CD8-positive, alpha-beta memory T cell (primary cell): Measurements from ENCODE around the gene SNUPN. TPM values are rescaled to one million over a fixed set of nuclear protein-coding genes. Genes with fewer than 3 reads are reported as not detected.

Experiments
- CTCF ChIA-PET: fragments of 350-600 bp; sonication (Branson Sonifier 250); formaldehyde crosslinking; loops from one replicate; lab custom pipeline; 2021; ENCODE audit warnings: antibody characterized with exemption; lab: Charles Lee
- POLR2A ChIA-PET: fragments of 350-600 bp; sonication (Branson Sonifier 250); formaldehyde crosslinking; loops from one replicate; lab custom pipeline; 2021; ENCODE audit warnings: antibody characterized with exemption; lab: Charles Lee
- DNase-seq, 5 donors: peaks; one replicate each; pipeline versions ENCODE4 v3.0.0 to v3.0.0-alpha.2; 2020 to 2022; ENCODE audit warnings: mixed read lengths in 1 of 5
- H3K27ac ChIP-seq: one replicate; pipeline ENCODE4 v1.7.0; 2013; ENCODE audit warnings: low read depth, mild to moderate bottlenecking, low read length, moderate library complexity
- H3K27me3 ChIP-seq: 2 replicates; pipeline ENCODE4 v1.7.0; 2013; ENCODE audit warnings: low read length, mild to moderate bottlenecking; ENCODE audit not compliant: insufficient read depth, poor library complexity, severe bottlenecking
- H3K36me3 ChIP-seq: 2 replicates; pipeline ENCODE4 v1.7.0; 2013; ENCODE audit warnings: mild to moderate bottlenecking, low read length, moderate library complexity; ENCODE audit not compliant: insufficient read depth
- H3K4me1 ChIP-seq: 2 replicates; pipeline ENCODE4 v1.7.0; 2013; ENCODE audit warnings: mild to moderate bottlenecking, low read length, moderate library complexity; ENCODE audit not compliant: insufficient read depth
- H3K4me3 ChIP-seq: 2 replicates; pipeline ENCODE4 v1.7.0; 2013; ENCODE audit warnings: mild to moderate bottlenecking, low read length
- H3K9me3 ChIP-seq: 2 replicates; pipeline ENCODE4 v1.7.0; 2013; ENCODE audit warnings: mild to moderate bottlenecking, low read length
- H3K27ac Mint-ChIP-seq, 8 donors: one replicate each; pipeline ENCODE4 v1.8.0; 2020 to 2021; ENCODE audit warnings: mixed read lengths in 8 of 8, mild to moderate bottlenecking in 6 of 8, inconsistent platforms in 3 of 8, moderate library complexity in 3 of 8
- H3K27me3 Mint-ChIP-seq, 2 donors: one replicate each; pipeline ENCODE4 v1.8.0; 2020 to 2021; ENCODE audit warnings: mixed read lengths in 2 of 2, mild to moderate bottlenecking in 1 of 2, moderate library complexity in 1 of 2
- H3K36me3 Mint-ChIP-seq, 3 donors: one replicate each; pipeline ENCODE4 v1.8.0; 2020 to 2021; ENCODE audit warnings: mixed read lengths in 3 of 3, inconsistent platforms in 1 of 3, mild to moderate bottlenecking in 1 of 3
- H3K4me1 Mint-ChIP-seq, 3 donors: one replicate each; pipeline ENCODE4 v1.8.0; 2020 to 2021; ENCODE audit warnings: mixed read lengths in 3 of 3, inconsistent platforms in 1 of 3, mild to moderate bottlenecking in 1 of 3
- H3K4me3 Mint-ChIP-seq, 7 donors: one replicate each; pipeline ENCODE4 v1.8.0; 2020 to 2021; ENCODE audit warnings: mixed read lengths in 7 of 7, mild to moderate bottlenecking in 6 of 7, moderate library complexity in 4 of 7, inconsistent platforms in 2 of 7
- H3K9me3 Mint-ChIP-seq, 5 donors: one replicate each; pipeline ENCODE4 v1.8.0; 2020 to 2022; ENCODE audit warnings: mixed read lengths in 5 of 5, mild to moderate bottlenecking in 3 of 5, moderate library complexity in 2 of 5, inconsistent platforms in 1 of 5
- polyA plus RNA-seq: library from polyadenylated mRNA; unstranded; fragments of 300-500 nt; fragmentation: Illumina TruSeq; gene quantifications from one replicate; pipeline ENCODE4 v1.2.3, GENCODE V29; 2021
- total RNA-seq, 2 experiments: library from RNA; stranded (reverse); gene quantifications; one replicate each; pipeline ENCODE4 v1.2.3, GENCODE V29; 2021

SNUPN gene
- total and polyA plus RNA-seq, 3 experiments from 2014 or later, result 24.6 to 37.4 (median 26.9) TPM

DNA sequence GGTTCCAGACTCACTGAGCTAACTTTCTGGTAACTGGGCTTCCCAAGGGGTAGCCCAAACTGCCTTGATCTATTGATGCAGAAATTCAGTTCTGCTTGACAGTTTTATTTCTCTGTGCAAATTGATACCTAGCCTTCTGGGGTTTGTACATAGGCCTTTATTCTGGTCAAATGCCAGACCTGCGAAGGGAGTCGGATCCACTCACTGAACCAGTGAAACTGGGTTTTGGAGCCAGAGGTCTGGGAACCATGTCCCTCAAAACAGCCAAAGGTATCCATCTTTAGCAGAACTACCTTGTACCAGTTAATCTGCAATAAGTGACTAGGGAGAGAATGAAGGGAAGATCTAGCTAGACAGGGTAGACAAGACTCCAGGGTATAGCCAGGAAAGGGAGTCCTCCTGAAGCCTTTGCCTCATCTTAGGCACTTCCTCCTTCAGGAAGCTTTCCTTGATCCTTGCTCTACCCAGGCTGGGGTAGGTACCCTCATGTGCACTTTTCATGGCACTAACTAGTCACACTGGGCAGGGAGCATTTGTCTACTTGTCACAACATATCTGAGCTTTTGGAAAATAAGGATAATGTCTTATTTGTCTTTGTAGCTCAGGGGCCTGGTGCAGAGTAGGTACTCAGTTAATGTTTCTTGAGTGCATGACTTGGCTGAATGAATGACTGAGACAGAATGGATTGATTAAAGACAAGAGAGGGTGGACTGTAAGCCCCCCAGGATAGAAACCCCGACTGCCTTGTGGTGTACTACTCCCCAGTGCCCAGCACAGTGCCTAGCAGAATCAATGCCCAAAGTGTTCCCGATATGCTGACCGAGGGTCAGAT is 20.8 kb upstream of the SNUPN start:
- ChIA-PET POLR2A (interaction anchor here (0.7 to 2.4 kb wide), 6 partner anchors 8 to 278 kb away, joined by 3 to 19 read pairs (median 8); partner anchors contain the start of genes MAN2C1 and SIN3A), CTCF (interaction anchor here (1.0 to 3.1 kb wide), 5 partner anchors 38 to 278 kb away, joined by 3 to 22 read pairs (median 4); partner anchors contain the start of gene MAN2C1)
- no peaks in the 10 kb centered on the region for H3K9me3 ChIP-seq
- peaks cover 12% of the 10 kb centered on the region for H3K4me1 ChIP-seq
- H3K36me3 ChIP-seq, result no peaks in the 10 kb centered on the region
- no peaks in the 10 kb centered on the region for H3K9me3 Mint-ChIP-seq
- no peak for DNase-seq
- H3K27ac ChIP-seq, result peak overlapping the region; percentile 70
- H3K36me3 Mint-ChIP-seq, result peaks cover 0 to 7% (median 0%) of the 10 kb centered on the region in 3 donors
- no peaks in the 10 kb centered on the region for H3K27me3 Mint-ChIP-seq
- no peaks in the 10 kb centered on the region for H3K27me3 ChIP-seq
- H3K4me3 ChIP-seq, result peak overlapping the region; percentile 93
- peaks cover 32 to 50% (median 33%) of the 10 kb centered on the region in 3 donors for H3K4me1 Mint-ChIP-seq
- H3K27ac Mint-ChIP-seq, result peak overlapping the region; percentile 38 to 88 (median 75)
- H3K4me3 Mint-ChIP-seq, result peak overlapping the region; percentile 82 to 92 (median 87)

DNA sequence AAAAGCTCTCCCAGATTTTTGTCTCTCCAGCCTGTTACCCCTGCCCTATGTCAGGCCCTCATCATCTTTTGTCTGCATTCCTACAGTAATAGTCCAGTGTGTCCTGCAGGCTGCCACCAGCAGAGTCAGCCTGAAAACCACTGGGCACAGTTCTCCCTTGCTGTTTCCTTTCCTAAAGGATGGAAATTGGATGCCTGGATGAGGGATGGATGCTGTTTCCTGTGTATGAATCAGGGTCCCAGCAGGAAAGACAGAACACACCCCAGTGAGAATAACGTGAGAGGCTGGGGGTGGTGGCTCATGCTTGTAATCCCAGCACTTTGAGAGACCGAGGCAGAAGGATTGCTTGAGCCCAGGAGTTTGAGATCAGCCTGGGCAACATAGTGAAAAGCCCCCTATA is 18.9 kb upstream of the SNUPN start:
- POLR2A ChIA-PET, result no interaction called here
- no peak for DNase-seq

DNA sequence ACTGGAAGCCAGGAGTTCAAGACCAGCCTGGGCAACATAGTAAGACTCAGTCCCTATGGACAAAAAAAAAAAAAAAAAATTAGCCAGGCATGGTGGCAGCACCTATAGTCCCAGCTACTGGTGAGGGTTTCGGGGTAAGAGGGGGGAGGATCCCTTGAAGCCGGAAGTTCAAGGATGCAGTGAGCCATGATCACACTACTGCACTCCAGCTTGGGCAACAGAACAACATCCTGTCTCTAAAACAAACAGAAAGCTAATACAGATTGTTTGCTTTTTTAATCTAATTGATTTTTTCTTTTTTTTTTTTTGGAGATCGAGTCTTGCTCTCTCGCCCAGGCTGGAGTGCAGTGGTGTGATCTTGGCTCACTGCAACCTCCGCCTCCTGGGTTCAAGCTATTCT is 16.1 kb upstream of the SNUPN start:
- Histone ChIP-seq H3K4me1 (peaks cover 26% of the 10 kb centered on the region), H3K27ac (no peak overlapping the region), H3K4me3 (no peak overlapping the region), H3K27me3 (no peaks in the 10 kb centered on the region), H3K9me3 (no peaks in the 10 kb centered on the region), H3K36me3 (peaks cover 6% of the 10 kb centered on the region)
- Mint-ChIP-seq H3K9me3 (no peaks in the 10 kb centered on the region), H3K27me3 (no peaks in the 10 kb centered on the region), H3K4me1 (peaks cover 37 to 46% (median 45%) of the 10 kb centered on the region in 3 donors), H3K27ac (peak overlapping the region in 3 of 8 donors; percentile 32 to 83 (median 55)), H3K36me3 (peaks cover 0 to 33% (median 2%) of the 10 kb centered on the region in 3 donors), H3K4me3 (peak overlapping the region in 1 of 7 donors; percentile 46)
- DNase-seq, result no peak
- ChIA-PET POLR2A (interaction anchor here (2.4 to 5.1 kb wide), 4 partner anchors 16 to 273 kb away, joined by 27 to 130 read pairs (median 55); partner anchors contain the start of genes MAN2C1, PTPN9, SIN3A and SNUPN), CTCF (interaction anchor here (1.0 to 3.8 kb wide), 6 partner anchors 12 to 274 kb away, joined by 3 to 39 read pairs (median 6); partner anchors contain the start of gene MAN2C1)

More for the DNA sequence above, 18.9 kb upstream of the SNUPN start:
- no peaks in the 10 kb centered on the region for H3K36me3 ChIP-seq
- H3K9me3 Mint-ChIP-seq, result no peaks in the 10 kb centered on the region
- peaks cover 24 to 39% (median 29%) of the 10 kb centered on the region in 3 donors for H3K4me1 Mint-ChIP-seq
- H3K27ac ChIP-seq, result no peak overlapping the region
- H3K9me3 ChIP-seq, result no peaks in the 10 kb centered on the region
- peak overlapping the region in 1 of 7 donors; percentile 87 for H3K4me3 Mint-ChIP-seq
- H3K27me3 Mint-ChIP-seq, result no peaks in the 10 kb centered on the region
- H3K4me1 ChIP-seq, result peaks cover 12% of the 10 kb centered on the region
- H3K27ac Mint-ChIP-seq, result peak overlapping the region in 2 of 8 donors; percentile 77 to 90
- H3K4me3 ChIP-seq, result no peak overlapping the region
- H3K36me3 Mint-ChIP-seq, result peaks cover 0 to 17% (median 0%) of the 10 kb centered on the region in 3 donors
- CTCF ChIA-PET, result no interaction called here
- no peaks in the 10 kb centered on the region for H3K27me3 ChIP-seq

DNA sequence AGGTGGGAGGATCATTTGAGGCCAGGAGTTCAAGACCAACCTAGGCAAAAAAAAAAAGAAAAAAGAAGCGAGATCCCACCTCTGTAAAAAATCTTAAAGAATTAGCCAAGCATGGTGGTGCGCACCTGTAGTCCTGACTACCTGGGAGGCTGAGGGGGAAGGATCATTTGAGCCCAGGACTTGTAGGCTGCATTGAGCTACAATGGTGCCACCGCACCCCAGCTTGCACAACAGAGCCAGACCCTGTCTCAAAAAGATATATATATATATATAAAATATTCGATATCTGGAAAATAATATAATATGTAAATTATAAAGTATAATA is 15.6 kb upstream of the SNUPN start:
- Histone ChIP-seq H3K4me1 (peaks cover 28% of the 10 kb centered on the region), H3K9me3 (no peaks in the 10 kb centered on the region), H3K4me3 (no peak overlapping the region), H3K27me3 (no peaks in the 10 kb centered on the region), H3K27ac (peak overlapping the region; percentile 92), H3K36me3 (peaks cover 6% of the 10 kb centered on the region)
- no peak for DNase-seq
- Mint-ChIP-seq H3K9me3 (no peaks in the 10 kb centered on the region), H3K36me3 (peaks cover 0 to 32% (median 2%) of the 10 kb centered on the region in 3 donors), H3K4me1 (peaks cover 34 to 43% (median 42%) of the 10 kb centered on the region in 3 donors), H3K27me3 (no peaks in the 10 kb centered on the region), H3K27ac (peak overlapping the region; percentile 89 to 97 (median 96)), H3K4me3 (peak overlapping the region; percentile 93 to 97 (median 93))
- ChIA-PET POLR2A (interaction anchor here (0.5 to 5.1 kb wide), 5 partner anchors 15 to 273 kb away, joined by 3 to 130 read pairs (median 51); partner anchors contain the start of genes MAN2C1, PTPN9, SIN3A and SNUPN), CTCF (interaction anchor here (0.9 to 3.8 kb wide), 9 partner anchors 10 to 274 kb away, joined by 3 to 39 read pairs (median 6); partner anchors contain the start of genes MAN2C1 and SIN3A)

DNA sequence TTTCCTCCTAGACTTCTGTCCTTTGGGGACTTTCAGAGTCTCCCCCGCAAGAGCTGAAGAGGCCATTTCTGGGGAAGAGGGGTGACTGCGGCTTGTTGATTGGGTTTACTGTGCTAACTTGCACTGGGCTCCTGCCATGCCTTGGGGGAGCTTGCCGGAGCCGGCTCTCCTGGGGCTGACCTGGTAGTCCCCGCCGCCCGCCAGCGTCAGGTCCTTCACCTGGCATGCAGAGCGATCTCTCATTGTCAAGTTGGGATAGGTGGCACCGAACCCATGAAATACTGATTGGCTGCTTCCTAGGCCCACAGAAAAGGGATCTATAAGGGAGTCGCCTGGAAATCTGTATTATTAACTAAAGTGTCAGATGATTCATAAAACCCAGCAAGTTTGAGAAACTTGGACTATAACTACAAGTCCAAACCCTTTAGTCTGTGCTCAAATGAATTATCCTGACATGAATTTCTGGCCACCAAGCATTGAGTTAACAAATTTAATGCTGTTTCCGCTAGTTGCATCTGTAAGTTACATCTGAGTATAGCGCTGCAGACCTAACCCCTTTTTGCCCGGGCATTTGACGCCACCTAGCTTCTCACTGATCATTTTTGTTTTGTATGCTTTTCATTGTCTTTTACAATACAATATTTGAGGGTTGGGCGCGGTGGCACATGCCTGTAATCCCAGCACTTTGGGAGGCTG is 15.1 kb upstream of the SNUPN start:
- H3K4me1 ChIP-seq, result peaks cover 33% of the 10 kb centered on the region
- H3K4me3 ChIP-seq, result peak overlapping the region; percentile 77
- H3K9me3 ChIP-seq, result no peaks in the 10 kb centered on the region
- peak overlapping the region; percentile 89 to 97 (median 96) for H3K27ac Mint-ChIP-seq
- no peaks in the 10 kb centered on the region for H3K27me3 ChIP-seq
- ChIA-PET CTCF (interaction anchor here (0.8 to 3.8 kb wide), 17 partner anchors 10 to 273 kb away, joined by 3 to 39 read pairs (median 5); partner anchors contain the start of genes MAN2C1, PTPN9, SIN3A and SNUPN), POLR2A (interaction anchor here (0.5 to 5.1 kb wide), 13 partner anchors 8 to 293 kb away, joined by 3 to 130 read pairs (median 6); partner anchors contain the start of genes MAN2C1, PTPN9, SIN3A and SNUPN)
- H3K27me3 Mint-ChIP-seq, result no peaks in the 10 kb centered on the region
- peak; percentile 17 to 71 (median 48) for DNase-seq
- peak overlapping the region; percentile 92 for H3K27ac ChIP-seq
- H3K36me3 Mint-ChIP-seq, result peaks cover 0 to 33% (median 2%) of the 10 kb centered on the region in 3 donors
- H3K4me3 Mint-ChIP-seq, result peak overlapping the region; percentile 93 to 97 (median 93)
- peaks cover 33 to 46% (median 44%) of the 10 kb centered on the region in 3 donors for H3K4me1 Mint-ChIP-seq
- H3K36me3 ChIP-seq, result peaks cover 6% of the 10 kb centered on the region
- no peaks in the 10 kb centered on the region for H3K9me3 Mint-ChIP-seq

DNA sequence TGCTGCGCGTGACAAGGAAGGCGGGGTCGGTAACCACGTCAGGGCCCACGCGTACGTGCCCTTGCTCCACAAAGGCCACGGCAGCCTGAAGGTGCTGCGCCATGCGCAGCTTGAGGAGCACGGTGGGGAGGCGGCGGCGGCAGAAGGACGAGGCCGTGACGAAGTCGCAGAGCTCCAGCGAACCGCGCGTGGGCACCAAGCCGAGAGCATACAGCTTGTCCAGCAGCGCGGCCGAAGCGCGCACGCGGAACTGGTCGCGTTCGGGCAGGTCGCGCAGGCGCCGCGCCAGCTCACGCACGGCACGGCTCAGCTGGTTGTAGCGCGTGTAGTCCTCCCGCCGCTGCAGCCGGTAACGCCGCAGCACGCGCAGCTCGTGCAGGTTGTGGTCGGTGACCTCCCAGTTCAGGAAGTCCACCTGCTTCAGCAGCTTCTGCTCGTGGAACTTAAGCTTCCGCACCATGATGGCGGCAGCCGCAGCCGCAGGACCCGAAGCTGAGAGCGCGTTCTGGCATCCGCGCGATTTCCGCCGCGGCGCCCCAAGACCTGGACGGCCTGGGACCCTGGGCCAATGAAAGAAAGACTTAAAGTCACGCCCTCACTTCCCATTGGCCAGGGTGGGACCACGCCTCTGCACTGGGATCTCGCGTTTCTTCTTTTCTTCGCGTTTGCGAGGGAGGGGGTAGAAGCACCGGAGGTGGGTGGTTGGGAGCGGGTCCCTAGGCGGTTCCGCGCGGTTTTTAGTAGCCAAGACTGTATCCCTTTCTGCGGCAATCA is 14.4 kb upstream of the SNUPN start, which contains the start of gene IMP3:
IMP3 (minus strand) TSS at position 516 of the 774 bp plus-strand sequence; CDS start at position 460, 56 bp downstream.
- peak within 1 kb of the TSS; percentile 77 for H3K4me3 ChIP-seq
- peaks cover 33 to 46% (median 44%) of the 10 kb centered on the region in 3 donors for H3K4me1 Mint-ChIP-seq
- H3K27ac ChIP-seq, result peak within 1 kb of the TSS; percentile 92
- H3K9me3 ChIP-seq, result no peaks in the 10 kb centered on the region
- H3K27ac Mint-ChIP-seq, result peak within 1 kb of the TSS; percentile 89 to 97 (median 96)
- peaks cover 33% of the 10 kb centered on the region for H3K4me1 ChIP-seq
- H3K4me3 Mint-ChIP-seq, result peak within 1 kb of the TSS; percentile 93 to 97 (median 93)
- POLR2A ChIA-PET, result interaction anchor here (0.6 to 5.1 kb wide), 13 partner anchors 10 to 292 kb away, joined by 3 to 130 read pairs (median 6); partner anchors contain the start of genes MAN2C1, PTPN9, SIN3A and SNUPN
- no peaks in the 10 kb centered on the region for H3K27me3 Mint-ChIP-seq
- CTCF ChIA-PET, result interaction anchor here (0.8 to 3.8 kb wide), 16 partner anchors 12 to 272 kb away, joined by 3 to 39 read pairs (median 5); partner anchors contain the start of genes MAN2C1, PTPN9, SIN3A and SNUPN
- peaks cover 0 to 36% (median 2%) of the 10 kb centered on the region in 3 donors for H3K36me3 Mint-ChIP-seq
- H3K36me3 ChIP-seq, result peaks cover 6% of the 10 kb centered on the region
- peak; percentile 87 to 95 (median 92) for DNase-seq
- H3K27me3 ChIP-seq, result no peaks in the 10 kb centered on the region
- H3K9me3 Mint-ChIP-seq, result no peaks in the 10 kb centered on the region
